GM10248 (cell line): ENCODE results near the gene EPAS1.
A peak's percentile ranks its signal among the peaks of the same experiment; 100 is the strongest.

Source experiments
- CTCF ChIA-PET: fragments of 300-600 bp; sonication (Branson Sonifier 250); formaldehyde crosslinking; extraction: SDS; loops from one replicate; lab custom pipeline; 2021; ENCODE audit warnings: antibody characterized with exemption; lab: Yijun Ruan, JAX
- POLR2A ChIA-PET: fragments of 350-650 bp; sonication (Branson Sonifier 250); formaldehyde crosslinking; extraction: SDS; loops from one replicate; lab custom pipeline; 2020; ENCODE audit warnings: antibody characterized with exemption; lab: Yijun Ruan, JAX
- DNase-seq: peaks from one replicate; pipeline ENCODE4 v3.0.0; 2012; ENCODE audit errors: extremely low spot score
- CTCF ChIP-seq: IDR thresholded peaks from 2 replicates; pipeline ENCODE4 v1.5.1; 2012; ENCODE audit warnings: mild to moderate bottlenecking, low read depth; ENCODE audit errors: extremely low read depth, missing control alignments, control extremely low read depth

EPAS1 gene

GRCh38 chr2:46360303-46360702, 63.1 kb downstream of the EPAS1 start:
- POLR2A ChIA-PET: no interaction called here
- CTCF ChIA-PET: interaction anchor here (1.2 to 3.1 kb wide), 3 partner anchors 10 to 297 kb away, joined by 3 to 12 read pairs (median 5); no protein-coding TSS in a partner anchor
- no peak for DNase-seq
- TF ChIP-seq CTCF: no peak

- no peak for DNase-seq
- TF ChIP-seq CTCF: no peak
- ChIA-PET CTCF (interaction anchor here (0.7 to 3.1 kb wide), 14 partner anchors 9 to 534 kb away, joined by 3 to 13 read pairs (median 3); no protein-coding TSS in a partner anchor), POLR2A (no interaction called here)
Observed at GRCh38 chr2:46361920-46362666, 64.9 kb downstream of the EPAS1 start.

GRCh38 chr2:46362667-46363012, 65.4 kb downstream of the EPAS1 start:
- POLR2A ChIA-PET: no interaction called here
- no peak for DNase-seq
- no peak for TF ChIP-seq CTCF
- CTCF ChIA-PET: interaction anchor here (0.8 to 3.1 kb wide), 14 partner anchors 10 to 777 kb away, joined by 3 to 13 read pairs (median 4); no protein-coding TSS in a partner anchor

- no peak for TF ChIP-seq CTCF
- ChIA-PET CTCF (interaction anchor here (0.6 to 2.5 kb wide), 13 partner anchors 8 to 778 kb away, joined by 3 to 13 read pairs (median 4); no protein-coding TSS in a partner anchor), POLR2A (interaction anchor here (0.8 kb wide), 1 partner anchor 67 kb away, joined by 3 read pairs; the partner anchor contains the start of gene EPAS1)
- no peak for DNase-seq
Observed at GRCh38 chr2:46363535-46364170, 66.4 kb downstream of the EPAS1 start.

GRCh38 chr2:46364797-46365457, 67.7 kb downstream of the EPAS1 start:
- CTCF ChIA-PET: interaction anchor here (1.0 to 1.8 kb wide), 5 partner anchors 22 to 359 kb away, joined by 3 to 11 read pairs (median 5); no protein-coding TSS in a partner anchor
- POLR2A ChIA-PET: no interaction called here
- DNase-seq: peak; percentile 70
- peak; percentile 70 for TF ChIP-seq CTCF
